Measurements from ENCODE around the gene DIS3L. TPM values are rescaled to one million over a fixed set of nuclear protein-coding genes. Genes with fewer than 3 reads are reported as not detected.
A peak's percentile ranks its signal among the peaks of the same experiment; 100 is the strongest.
"Not testable (repeated sequence)": the region's sequence is repeated elsewhere in the genome, so short reads cannot be mapped to it uniquely, and the experiment has no call there.

Gene DIS3L
- polyA plus RNA-seq (2013, experiment 1 of 2), result 22.3 TPM
- polyA plus RNA-seq (2013, experiment 2 of 2), result 19.5 TPM

DNA sequence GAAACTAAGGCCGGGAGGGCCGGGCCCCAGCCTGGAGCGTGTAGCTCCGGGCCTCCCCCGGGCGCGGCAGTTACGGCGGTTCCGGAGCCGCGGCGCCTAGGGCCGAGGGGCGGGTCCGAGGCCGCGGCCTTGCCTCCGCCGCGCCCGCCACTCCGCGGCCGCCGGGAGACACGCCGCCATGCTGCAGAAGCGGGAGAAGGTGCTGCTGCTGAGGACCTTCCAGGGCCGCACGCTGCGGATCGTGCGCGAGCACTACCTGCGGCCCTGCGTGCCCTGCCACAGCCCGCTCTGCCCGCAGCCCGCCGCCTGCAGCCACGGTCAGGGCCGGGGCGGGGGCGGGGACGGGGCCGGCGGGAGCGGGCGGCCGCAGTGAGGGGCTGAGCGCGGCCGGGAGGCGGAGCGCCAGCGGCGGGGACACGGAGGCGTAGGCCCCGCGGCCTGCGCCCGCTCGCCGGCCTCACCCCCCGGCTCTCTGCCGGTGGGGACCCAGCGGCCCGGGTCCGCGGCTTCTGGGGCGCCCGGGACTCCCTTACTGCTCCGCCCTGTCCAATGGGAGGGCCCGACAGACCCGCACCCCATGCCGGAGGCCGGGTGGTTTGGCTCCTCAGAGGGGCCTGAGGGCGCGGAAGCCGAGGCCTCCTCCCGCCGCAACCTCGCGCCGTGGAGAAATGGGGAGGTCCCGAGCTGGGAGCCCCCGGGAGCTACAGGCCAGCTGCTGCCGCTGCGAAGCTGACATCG, at the start of gene DIS3L:
TSS of gene DIS3L (plus strand) at position 150 of the 738 bp plus-strand sequence. CDS start at position 179, 29 bp downstream.
- peak within 1 kb of the TSS; percentile 56 for H3K27ac ChIP-seq (ENCODE audit: low read depth, low read length)
- peaks cover 4% of the 10 kb centered on the region; the same call in 1 of the 2 replicates for H3K27me3 ChIP-seq (ENCODE audit: insufficient read depth, low read length)
- H3K36me3 ChIP-seq (ENCODE audit: insufficient read depth, low read length), result no peaks in the 10 kb centered on the region
- peak within 1 kb of the TSS; percentile 68 for H3K9ac ChIP-seq (ENCODE audit: low read depth, low read length)
- H3K4me3 ChIP-seq (ENCODE audit: low read length), result peak within 1 kb of the TSS; percentile 55
- no peaks in the 10 kb centered on the region for H3K9me3 ChIP-seq (ENCODE audit: insufficient read depth, low read depth, low read length)
- under 1% methylated on average over 92 of the region's 92 CpGs for WGBS
- peaks cover 21% of the 10 kb centered on the region for H3K4me1 ChIP-seq (ENCODE audit: insufficient read depth, low read length)

DNA sequence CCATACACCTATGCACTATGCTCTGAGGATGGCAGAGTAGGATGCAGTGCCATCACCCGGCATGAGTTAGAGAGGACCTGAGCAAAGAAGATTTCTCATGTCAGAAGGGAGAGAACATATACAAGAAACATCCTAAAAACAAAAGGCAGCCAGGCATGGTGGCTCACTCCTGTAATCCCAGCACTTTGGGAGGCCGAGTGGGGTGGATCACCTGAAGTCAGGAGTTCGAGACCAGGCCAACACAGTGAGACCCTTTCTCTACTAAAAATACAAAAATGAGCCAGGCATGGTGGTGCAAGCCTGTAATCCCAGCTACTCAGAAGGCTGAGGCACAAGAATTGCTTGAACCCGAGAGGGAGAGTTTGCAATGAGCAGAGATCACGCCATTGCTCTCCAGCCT, 47.5 kb upstream of the DIS3L start:
- not testable (repeated sequence) for H3K36me3 ChIP-seq (ENCODE audit: insufficient read depth, low read length); H3K4me3 ChIP-seq (ENCODE audit: low read length); H3K9ac ChIP-seq (ENCODE audit: low read depth, low read length); H3K27ac ChIP-seq (ENCODE audit: low read depth, low read length); H3K9me3 ChIP-seq (ENCODE audit: insufficient read depth, low read depth, low read length)
- Histone ChIP-seq H3K27me3 (ENCODE audit: insufficient read depth, low read length) (peaks cover 18% of the 10 kb centered on the region), H3K4me1 (ENCODE audit: insufficient read depth, low read length) (peaks cover 14% of the 10 kb centered on the region)
- WGBS, result 95% methylated on average over 5 of the region's 5 CpGs

DNA sequence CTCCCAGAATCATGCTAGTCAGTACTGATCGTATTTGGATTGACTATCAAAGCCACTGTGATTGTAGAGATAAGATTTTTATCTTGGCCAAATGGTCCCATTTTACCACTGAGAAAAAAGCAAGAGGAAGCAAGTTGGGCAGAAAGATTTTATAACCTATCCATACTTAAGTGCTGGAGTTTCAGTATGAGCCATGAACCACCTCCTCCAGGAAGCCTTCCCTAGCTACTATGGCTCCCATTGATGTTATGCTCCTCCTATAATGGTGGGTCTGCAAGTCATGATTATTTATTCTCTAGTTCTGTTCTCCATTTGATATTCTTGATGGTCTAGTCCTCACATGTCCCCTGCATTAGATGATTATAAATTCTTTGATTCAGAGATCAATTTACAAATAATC, 46.4 kb upstream of the DIS3L start:
- Histone ChIP-seq H3K4me1 (ENCODE audit: insufficient read depth, low read length) (peaks cover 14% of the 10 kb centered on the region), H3K27ac (ENCODE audit: low read depth, low read length) (no peak overlapping the region), H3K9me3 (ENCODE audit: insufficient read depth, low read depth, low read length) (no peaks in the 10 kb centered on the region), H3K27me3 (ENCODE audit: insufficient read depth, low read length) (peaks cover 29% of the 10 kb centered on the region), H3K9ac (ENCODE audit: low read depth, low read length) (no peak overlapping the region), H3K36me3 (ENCODE audit: insufficient read depth, low read length) (no peaks in the 10 kb centered on the region), H3K4me3 (ENCODE audit: low read length) (no peak overlapping the region)
- 80% methylated on average over 1 of the region's 1 CpG for WGBS

DNA sequence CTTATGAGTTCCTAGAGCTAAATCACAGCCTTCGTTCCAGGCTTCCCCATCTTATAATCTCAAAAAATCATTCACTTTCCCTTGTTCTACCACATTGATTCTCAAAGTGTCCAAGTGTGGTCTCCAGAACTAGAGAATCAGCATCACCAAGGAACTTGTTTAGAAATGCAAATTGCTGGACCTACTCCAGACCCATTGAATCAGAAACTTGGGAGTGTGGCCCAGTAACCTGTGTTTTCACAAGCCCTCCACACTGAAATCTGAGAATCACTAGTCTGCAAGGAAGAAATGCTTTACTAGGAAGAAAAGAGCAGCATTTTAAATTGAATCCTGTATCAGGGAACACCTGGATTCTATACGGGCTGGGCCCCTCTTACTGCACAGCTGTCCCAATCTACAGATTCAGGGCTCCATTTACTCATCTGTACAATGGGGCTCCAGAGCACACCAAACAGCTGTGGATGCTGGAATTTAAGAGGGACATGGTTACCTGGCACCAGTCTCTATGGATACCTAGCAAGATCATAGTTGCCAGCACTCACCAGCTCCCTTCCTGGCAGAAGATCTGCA, 43.7 kb upstream of the DIS3L start:
- Histone ChIP-seq H3K27ac (ENCODE audit: low read depth, low read length) (no peak overlapping the region), H3K36me3 (ENCODE audit: insufficient read depth, low read length) (no peaks in the 10 kb centered on the region), H3K9ac (ENCODE audit: low read depth, low read length) (no peak overlapping the region), H3K27me3 (ENCODE audit: insufficient read depth, low read length) (peaks cover 56% of the 10 kb centered on the region), H3K4me1 (ENCODE audit: insufficient read depth, low read length) (peaks cover 14% of the 10 kb centered on the region), H3K4me3 (ENCODE audit: low read length) (no peak overlapping the region), H3K9me3 (ENCODE audit: insufficient read depth, low read depth, low read length) (no peaks in the 10 kb centered on the region)
- 66% methylated on average over 2 of the region's 2 CpGs for WGBS

DNA sequence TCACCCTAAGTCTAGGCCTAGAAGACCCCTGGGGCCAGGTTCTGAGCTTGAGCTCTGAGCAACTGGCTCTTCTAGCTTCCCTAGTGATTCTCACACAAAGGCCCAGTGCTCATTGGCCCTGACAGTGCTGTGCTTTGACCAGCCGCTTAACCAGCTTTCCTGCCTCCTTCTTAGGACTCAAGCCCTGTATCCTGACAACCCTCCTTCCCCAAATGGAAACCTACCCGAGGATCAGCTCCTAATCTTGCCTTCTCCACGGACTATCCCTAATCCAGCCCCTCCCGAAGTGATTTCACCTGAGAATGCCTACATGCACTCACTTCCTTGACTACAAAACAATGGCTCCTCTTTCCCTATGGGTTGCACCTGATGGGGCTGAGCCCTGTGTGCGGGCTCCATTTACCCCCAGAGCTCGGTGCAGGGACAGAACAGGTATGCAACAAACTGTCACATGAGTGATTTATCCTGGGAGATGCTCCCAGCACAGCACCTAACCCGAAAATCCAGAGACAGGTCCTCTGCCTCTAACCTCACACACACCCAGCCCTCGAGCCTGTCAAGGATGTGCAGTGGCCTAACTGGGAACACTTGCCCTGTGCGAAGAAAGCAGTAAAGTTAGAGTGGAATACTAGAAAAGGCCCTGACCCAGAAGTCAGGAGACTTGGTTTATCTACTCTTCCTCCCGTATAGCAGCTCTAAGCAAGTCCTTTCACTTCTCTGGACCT, 42.1 kb upstream of the DIS3L start:
- Histone ChIP-seq H3K9ac (ENCODE audit: low read depth, low read length) (no peak overlapping the region), H3K27me3 (ENCODE audit: insufficient read depth, low read length) (peaks cover 71% of the 10 kb centered on the region), H3K27ac (ENCODE audit: low read depth, low read length) (no peak overlapping the region), H3K36me3 (ENCODE audit: insufficient read depth, low read length) (no peaks in the 10 kb centered on the region), H3K9me3 (ENCODE audit: insufficient read depth, low read depth, low read length) (no peaks in the 10 kb centered on the region), H3K4me3 (ENCODE audit: low read length) (peak overlapping the region; percentile 59), H3K4me1 (ENCODE audit: insufficient read depth, low read length) (peaks cover 17% of the 10 kb centered on the region)
- WGBS, result 27% methylated on average over 10 of the region's 10 CpGs

DNA sequence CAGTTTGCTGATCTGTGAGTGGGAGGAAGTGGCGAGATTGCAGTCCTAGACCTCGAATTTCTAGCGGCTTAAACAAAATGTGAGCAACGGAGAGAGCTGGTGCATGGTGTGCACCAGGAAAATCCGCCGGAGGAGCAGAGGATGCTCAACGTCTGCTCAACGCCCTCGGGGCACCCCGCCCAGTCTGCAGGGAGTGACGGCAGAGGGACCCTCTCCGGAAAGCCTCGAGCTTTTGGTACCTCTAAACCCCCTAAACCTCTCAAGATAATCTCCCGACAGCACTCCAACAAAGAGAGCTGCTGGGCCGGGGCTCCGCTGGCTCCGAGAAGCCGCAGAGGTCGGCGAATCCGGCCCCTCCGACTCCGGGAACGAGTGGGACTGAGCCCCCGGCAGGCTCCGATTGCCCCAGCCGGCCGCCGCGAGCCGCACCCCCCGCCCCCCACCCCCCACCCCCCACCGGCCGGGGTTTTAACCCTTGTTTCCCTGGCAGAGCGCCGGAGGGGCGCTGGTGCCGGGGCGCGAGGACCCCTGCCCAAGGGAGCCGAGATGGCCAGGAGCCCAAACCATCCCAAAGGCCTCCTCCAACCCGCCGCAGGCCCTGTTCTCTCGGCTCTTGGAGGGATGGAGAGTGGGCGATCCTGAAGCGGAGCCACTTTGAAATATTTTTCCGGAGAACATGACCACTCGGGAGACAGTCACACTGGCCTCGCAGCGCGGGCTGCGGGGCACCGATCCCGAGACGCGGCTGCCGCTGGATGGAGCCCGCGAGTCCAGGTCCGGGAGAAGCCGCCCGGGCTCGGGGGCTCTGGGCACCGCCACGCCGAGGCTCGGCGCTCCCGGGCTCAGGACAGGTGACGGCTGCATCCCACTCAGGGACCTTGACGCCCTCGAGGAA, 41.3 kb upstream of the DIS3L start:
- H3K27ac ChIP-seq (ENCODE audit: low read depth, low read length), result no peak overlapping the region

DNA sequence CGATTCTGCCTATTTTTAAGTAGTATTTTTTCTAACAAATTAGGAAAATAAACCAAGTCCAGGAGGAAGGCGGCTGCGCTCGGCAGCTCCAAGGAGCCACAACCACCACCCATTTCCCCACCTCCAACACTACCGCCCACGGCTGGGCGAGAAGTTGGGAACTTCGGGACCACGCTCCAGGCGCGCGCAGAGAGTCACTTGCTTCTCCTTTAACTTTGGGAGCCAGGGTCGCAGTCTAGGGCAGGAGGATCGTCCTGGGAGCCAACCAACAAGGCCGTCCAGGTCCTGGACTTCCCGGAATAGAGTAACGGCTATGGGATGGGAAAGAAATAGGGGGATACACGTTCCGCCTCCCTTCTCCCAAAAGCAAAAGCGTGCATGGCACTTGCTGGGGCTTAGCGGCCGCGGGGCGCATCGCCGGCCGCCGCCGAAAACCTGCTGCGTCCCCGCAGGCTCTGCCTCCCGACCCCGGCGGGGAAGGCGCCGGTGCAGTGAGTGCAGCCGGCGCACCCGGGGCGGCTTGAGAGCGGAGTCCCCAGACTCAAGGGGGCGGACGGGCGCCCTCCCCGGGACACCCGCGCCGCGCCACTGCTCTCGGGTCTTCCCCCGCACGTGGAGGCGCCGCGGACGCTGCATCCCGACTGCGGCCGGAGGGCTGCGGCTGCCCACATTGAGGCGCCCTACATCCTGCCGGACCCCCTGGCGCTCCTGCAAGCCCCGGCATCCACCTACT, 40.5 kb upstream of the DIS3L start:
- no peaks in the 10 kb centered on the region for H3K36me3 ChIP-seq (ENCODE audit: insufficient read depth, low read length)
- peaks cover 88% of the 10 kb centered on the region for H3K27me3 ChIP-seq (ENCODE audit: insufficient read depth, low read length)
- under 1% methylated on average over 63 of the region's 64 CpGs for WGBS
- H3K9ac ChIP-seq (ENCODE audit: low read depth, low read length), result no peak overlapping the region
- H3K27ac ChIP-seq (ENCODE audit: low read depth, low read length), result no peak overlapping the region
- peak overlapping the region; percentile 59 for H3K4me3 ChIP-seq (ENCODE audit: low read length)
- H3K9me3 ChIP-seq (ENCODE audit: insufficient read depth, low read depth, low read length), result no peaks in the 10 kb centered on the region
- H3K4me1 ChIP-seq (ENCODE audit: insufficient read depth, low read length), result peaks cover 17% of the 10 kb centered on the region

More for the DNA sequence above, 41.3 kb upstream of the DIS3L start:
- Histone ChIP-seq H3K9ac (ENCODE audit: low read depth, low read length) (no peak overlapping the region), H3K4me1 (ENCODE audit: insufficient read depth, low read length) (peaks cover 17% of the 10 kb centered on the region), H3K27me3 (ENCODE audit: insufficient read depth, low read length) (peaks cover 79% of the 10 kb centered on the region), H3K4me3 (ENCODE audit: low read length) (peak overlapping the region; percentile 59), H3K36me3 (ENCODE audit: insufficient read depth, low read length) (no peaks in the 10 kb centered on the region), H3K9me3 (ENCODE audit: insufficient read depth, low read depth, low read length) (no peaks in the 10 kb centered on the region)
- under 1% methylated on average over 58 of the region's 72 CpGs for WGBS

DNA sequence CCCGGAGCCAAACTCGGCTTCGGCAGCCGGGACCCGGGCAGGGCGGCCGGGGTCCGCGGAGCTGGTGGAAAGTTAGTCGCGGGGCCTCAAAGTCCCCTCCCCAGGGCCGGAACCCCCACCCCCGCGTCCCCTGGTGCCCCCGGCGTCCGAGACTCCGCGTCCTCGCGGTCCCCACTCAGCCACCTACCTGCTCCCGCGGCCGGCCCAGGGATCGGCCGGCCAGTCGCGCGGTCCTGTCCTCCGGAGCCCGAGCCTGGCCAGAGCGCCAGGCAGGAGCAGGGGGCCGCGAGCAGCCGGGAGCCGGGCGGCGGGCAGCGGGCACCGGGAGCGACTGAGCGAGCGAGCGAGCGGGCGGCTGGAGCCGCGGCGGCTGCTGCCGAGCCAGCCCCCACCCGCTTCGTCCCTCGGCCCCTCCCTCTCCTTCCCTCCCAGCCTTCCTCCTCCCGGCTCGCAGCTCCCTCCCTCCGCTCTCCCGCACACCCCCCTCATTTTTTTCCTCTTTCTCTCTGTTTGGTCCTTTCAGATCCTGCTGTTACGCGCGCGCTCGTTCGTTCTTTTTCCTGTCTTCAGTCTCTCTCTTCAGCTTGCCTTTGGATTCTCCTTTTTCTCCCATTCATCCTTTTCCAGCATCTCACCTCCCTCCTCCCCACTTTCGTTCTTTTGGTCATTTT, 39.8 kb upstream of the DIS3L start, which contains the start of gene MEGF11:
TSS of gene MEGF11 (minus strand) at position 333 of the 671 bp plus-strand sequence. CDS start 125,347 bp downstream, outside the sequence.
- peaks cover 95% of the 10 kb centered on the region for H3K27me3 ChIP-seq (ENCODE audit: insufficient read depth, low read length)
- H3K36me3 ChIP-seq (ENCODE audit: insufficient read depth, low read length), result no peaks in the 10 kb centered on the region
- no peak within 1 kb of the TSS for H3K27ac ChIP-seq (ENCODE audit: low read depth, low read length)
- H3K9ac ChIP-seq (ENCODE audit: low read depth, low read length), result no peak within 1 kb of the TSS
- under 1% methylated on average over 64 of the region's 64 CpGs for WGBS
- H3K4me3 ChIP-seq (ENCODE audit: low read length), result peak within 1 kb of the TSS; percentile 59
- H3K9me3 ChIP-seq (ENCODE audit: insufficient read depth, low read depth, low read length), result no peaks in the 10 kb centered on the region
- H3K4me1 ChIP-seq (ENCODE audit: insufficient read depth, low read length), result peaks cover 17% of the 10 kb centered on the region

DNA sequence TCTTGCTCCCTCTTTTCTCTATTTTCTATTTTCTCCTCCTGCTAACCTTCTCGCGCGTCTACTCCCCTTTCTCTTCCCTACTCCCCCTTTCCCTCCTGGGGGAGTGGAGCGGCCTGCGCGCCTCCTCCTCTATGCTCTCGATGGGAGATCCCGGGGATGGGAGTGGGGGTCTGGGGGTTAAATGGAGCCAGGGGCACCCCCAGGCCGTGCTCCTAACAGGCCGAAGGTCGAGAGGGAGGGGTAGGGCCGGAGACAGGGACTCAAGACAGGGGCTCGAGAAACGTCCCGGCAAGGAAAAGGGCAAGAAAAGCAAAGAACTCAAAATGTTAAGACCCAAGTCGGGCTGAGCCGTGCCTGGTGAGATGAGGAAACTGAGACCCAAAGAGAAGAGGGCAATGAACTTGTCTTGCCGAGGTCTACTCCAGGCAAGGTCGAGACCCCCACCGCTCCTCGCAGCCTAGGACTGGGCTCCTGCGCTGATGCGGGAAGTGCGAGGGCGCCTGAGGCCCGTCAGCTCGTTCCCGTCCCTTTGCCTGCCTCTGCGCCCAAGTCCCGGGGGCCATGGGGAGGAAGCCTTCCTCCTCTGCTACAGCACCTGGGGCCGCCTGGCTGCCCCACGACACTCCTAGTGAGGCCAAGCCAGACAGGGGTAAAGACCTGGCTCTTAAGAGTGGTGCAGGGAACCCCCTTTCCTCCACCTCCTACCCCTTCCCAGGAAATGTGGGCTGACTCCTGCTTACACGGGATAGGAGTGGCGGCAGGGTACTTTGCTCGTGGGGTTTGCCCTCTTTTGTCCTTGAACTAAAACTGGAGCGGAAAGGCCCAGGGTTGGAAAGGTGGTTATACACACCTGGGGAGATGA, 39.0 kb upstream of the DIS3L start:
- Histone ChIP-seq H3K27me3 (ENCODE audit: insufficient read depth, low read length) (peaks cover 93% of the 10 kb centered on the region), H3K36me3 (ENCODE audit: insufficient read depth, low read length) (no peaks in the 10 kb centered on the region), H3K9me3 (ENCODE audit: insufficient read depth, low read depth, low read length) (no peaks in the 10 kb centered on the region), H3K27ac (ENCODE audit: low read depth, low read length) (no peak overlapping the region), H3K9ac (ENCODE audit: low read depth, low read length) (no peak overlapping the region), H3K4me1 (ENCODE audit: insufficient read depth, low read length) (peaks cover 11% of the 10 kb centered on the region), H3K4me3 (ENCODE audit: low read length) (peak overlapping the region; percentile 59)
- 2% methylated on average over 36 of the region's 36 CpGs for WGBS

All from HUES64 (cell line).